ENCODE data around the gene ANAPC7. TPM values are rescaled to one million over a fixed set of nuclear protein-coding genes. Genes with fewer than 3 reads are reported as not detected.
"Not testable (repeated sequence)": the region's sequence is repeated elsewhere in the genome, so short reads cannot be mapped to it uniquely, and the experiment has no call there.

Gene ANAPC7, protein sequence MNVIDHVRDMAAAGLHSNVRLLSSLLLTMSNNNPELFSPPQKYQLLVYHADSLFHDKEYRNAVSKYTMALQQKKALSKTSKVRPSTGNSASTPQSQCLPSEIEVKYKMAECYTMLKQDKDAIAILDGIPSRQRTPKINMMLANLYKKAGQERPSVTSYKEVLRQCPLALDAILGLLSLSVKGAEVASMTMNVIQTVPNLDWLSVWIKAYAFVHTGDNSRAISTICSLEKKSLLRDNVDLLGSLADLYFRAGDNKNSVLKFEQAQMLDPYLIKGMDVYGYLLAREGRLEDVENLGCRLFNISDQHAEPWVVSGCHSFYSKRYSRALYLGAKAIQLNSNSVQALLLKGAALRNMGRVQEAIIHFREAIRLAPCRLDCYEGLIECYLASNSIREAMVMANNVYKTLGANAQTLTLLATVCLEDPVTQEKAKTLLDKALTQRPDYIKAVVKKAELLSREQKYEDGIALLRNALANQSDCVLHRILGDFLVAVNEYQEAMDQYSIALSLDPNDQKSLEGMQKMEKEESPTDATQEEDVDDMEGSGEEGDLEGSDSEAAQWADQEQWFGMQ
- total RNA-seq: 100 to 1,000 TPM in 1 of 2 donors, 10 to 100 TPM in 1; 62.0 to 133 TPM

- Mint-ChIP-seq H3K36me3 (no peaks in the 10 kb centered on the region), H3K27ac (peak within 1 kb of the TSS; percentile 99), H3K9me3 (no peaks in the 10 kb centered on the region), H3K4me3 (peak within 1 kb of the TSS; percentile 99), H3K27me3 (no peaks in the 10 kb centered on the region), H3K4me1 (ENCODE audit: low read depth in 2 of 2) (peaks cover 10 to 18% of the 10 kb centered on the region in 2 donors)
- DNase-seq (ENCODE audit: low spot score) (peak; percentile 88), ATAC-seq (peak; percentile 96 to 97)
These were observed at the start of gene ANAPC7 for GRCh38 chr12:110403146-110403975. Gene ANAPC7 (minus strand): TSS chr12:110403708. CDS start chr12:110403627, 81 bp downstream.

DNA sequence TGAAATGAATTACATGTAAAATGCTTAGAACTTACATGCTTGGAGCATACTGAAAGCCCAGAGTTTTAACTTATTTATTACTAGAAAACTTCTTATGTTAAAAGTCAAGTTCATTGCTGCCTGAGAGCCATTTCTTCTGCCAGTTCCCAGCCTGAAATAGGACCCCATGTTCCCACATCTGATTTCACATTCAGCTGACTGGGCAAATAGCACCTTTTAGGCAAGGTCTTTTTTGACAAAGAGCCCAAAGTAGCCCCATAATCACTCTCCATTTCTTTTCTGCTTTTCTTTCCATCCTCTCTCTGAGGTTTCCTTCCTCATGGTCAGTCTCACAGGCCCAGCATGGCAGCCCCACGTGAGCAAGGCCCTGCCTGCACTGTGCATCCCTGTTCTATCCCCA lies 47.8 kb upstream of the ANAPC7 start:
- DNase-seq (ENCODE audit: low spot score) (no peak), ATAC-seq (no peak)
- Mint-ChIP-seq H3K27ac (peak overlapping the region; percentile 98 to 99), H3K4me3 (peak overlapping the region; percentile 98), H3K4me1 (ENCODE audit: low read depth in 2 of 2) (peaks cover 26 to 30% of the 10 kb centered on the region in 2 donors), H3K27me3 (no peaks in the 10 kb centered on the region), H3K36me3 (peaks cover 18% of the 10 kb centered on the region), H3K9me3 (no peaks in the 10 kb centered on the region)

- peaks cover 23% of the 10 kb centered on the region for H3K36me3 Mint-ChIP-seq
- no peaks in the 10 kb centered on the region for H3K27me3 Mint-ChIP-seq
- ATAC-seq: peak; percentile 99 to 100
- H3K4me3 Mint-ChIP-seq: peak within 1 kb of the TSS; percentile 98
- peaks cover 31 to 36% of the 10 kb centered on the region in 2 donors for H3K4me1 Mint-ChIP-seq (ENCODE audit: low read depth in 2 of 2)
- no peaks in the 10 kb centered on the region for H3K9me3 Mint-ChIP-seq
- H3K27ac Mint-ChIP-seq: peak within 1 kb of the TSS; percentile 98 to 99
- DNase-seq (ENCODE audit: low spot score): peak; percentile 96
These were observed 46.4 kb upstream of the ANAPC7 start, which contains the start of gene ARPC3 for GRCh38 chr12:110449799-110450497. Gene ARPC3 (minus strand): TSS chr12:110450337. CDS start chr12:110450260, 77 bp downstream.

GRCh38 chr12:110444455-110444854 lies 40.9 kb upstream of the ANAPC7 start:
- Mint-ChIP-seq H3K36me3 (peaks cover 18% of the 10 kb centered on the region), H3K9me3 (no peaks in the 10 kb centered on the region), H3K4me1 (ENCODE audit: low read depth in 2 of 2) (peaks cover 27% of the 10 kb centered on the region in 2 donors), H3K27me3 (no peaks in the 10 kb centered on the region), H3K4me3 (no peak overlapping the region), H3K27ac (peak overlapping the region in 1 of 2 donors; percentile 62)
- DNase-seq (ENCODE audit: low spot score) (no peak), ATAC-seq (no peak)

GRCh38 chr12:110436231-110436630 lies 32.7 kb upstream of the ANAPC7 start:
- peaks cover 0 to 3% of the 10 kb centered on the region in 2 donors for H3K4me1 Mint-ChIP-seq (ENCODE audit: low read depth in 2 of 2)
- no peak overlapping the region for H3K4me3 Mint-ChIP-seq
- H3K27ac Mint-ChIP-seq: no peak overlapping the region
- no peak for DNase-seq (ENCODE audit: low spot score)
- H3K27me3 Mint-ChIP-seq: no peaks in the 10 kb centered on the region
- H3K36me3 Mint-ChIP-seq: peaks cover 22% of the 10 kb centered on the region
- H3K9me3 Mint-ChIP-seq: no peaks in the 10 kb centered on the region
- no peak for ATAC-seq

- H3K36me3 Mint-ChIP-seq: peaks cover 22% of the 10 kb centered on the region
- ATAC-seq (peak in 1 of 2 donors; percentile 55), DNase-seq (ENCODE audit: low spot score) (no peak)
- peak overlapping the region; percentile 95 to 99 for H3K27ac Mint-ChIP-seq
- peak overlapping the region; percentile 99 for H3K4me3 Mint-ChIP-seq
- H3K4me1 Mint-ChIP-seq (ENCODE audit: low read depth in 2 of 2): peaks cover 0 to 3% of the 10 kb centered on the region in 2 donors
- H3K27me3 Mint-ChIP-seq: no peaks in the 10 kb centered on the region
- H3K9me3 Mint-ChIP-seq: no peaks in the 10 kb centered on the region
These were observed 28.6 kb upstream of the ANAPC7 start for GRCh38 chr12:110431957-110432587.

GRCh38 chr12:110429676-110430075 lies 26.2 kb upstream of the ANAPC7 start:
- H3K27ac Mint-ChIP-seq; H3K4me1 Mint-ChIP-seq (ENCODE audit: low read depth in 2 of 2); H3K4me3 Mint-ChIP-seq; ATAC-seq; H3K36me3 Mint-ChIP-seq; DNase-seq (ENCODE audit: low spot score); H3K9me3 Mint-ChIP-seq; H3K27me3 Mint-ChIP-seq: not testable (repeated sequence)

DNA sequence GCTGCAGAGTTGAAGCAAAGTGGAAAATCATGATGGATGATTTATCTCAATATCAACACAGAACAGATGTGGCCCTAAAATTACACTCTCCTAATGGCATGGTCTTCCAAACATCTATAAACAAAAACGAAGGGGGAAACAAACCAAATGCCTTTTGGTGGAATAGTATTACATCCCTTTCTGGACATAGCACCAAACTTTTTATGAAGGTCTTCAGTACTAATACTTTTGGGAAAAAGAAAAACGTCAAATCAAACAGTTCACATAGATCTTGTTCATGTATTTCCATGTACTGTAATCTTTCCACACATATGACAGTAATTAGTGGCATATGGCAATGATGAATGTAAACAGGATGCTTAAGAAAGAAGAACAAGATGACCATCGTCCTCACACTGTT lies 22.9 kb upstream of the ANAPC7 start:
- no peak overlapping the region for H3K27ac Mint-ChIP-seq
- peaks cover 0 to under 1% of the 10 kb centered on the region in 2 donors for H3K4me1 Mint-ChIP-seq (ENCODE audit: low read depth in 2 of 2)
- DNase-seq (ENCODE audit: low spot score): no peak
- no peak for ATAC-seq
- no peak overlapping the region for H3K4me3 Mint-ChIP-seq
- no peaks in the 10 kb centered on the region for H3K36me3 Mint-ChIP-seq
- H3K9me3 Mint-ChIP-seq: no peaks in the 10 kb centered on the region
- peaks cover 6% of the 10 kb centered on the region in 2 donors for H3K27me3 Mint-ChIP-seq

- no peaks in the 10 kb centered on the region for H3K36me3 Mint-ChIP-seq
- ATAC-seq: no peak
These were observed 20.7 kb upstream of the ANAPC7 start for GRCh38 chr12:110424237-110424636.

DNA sequence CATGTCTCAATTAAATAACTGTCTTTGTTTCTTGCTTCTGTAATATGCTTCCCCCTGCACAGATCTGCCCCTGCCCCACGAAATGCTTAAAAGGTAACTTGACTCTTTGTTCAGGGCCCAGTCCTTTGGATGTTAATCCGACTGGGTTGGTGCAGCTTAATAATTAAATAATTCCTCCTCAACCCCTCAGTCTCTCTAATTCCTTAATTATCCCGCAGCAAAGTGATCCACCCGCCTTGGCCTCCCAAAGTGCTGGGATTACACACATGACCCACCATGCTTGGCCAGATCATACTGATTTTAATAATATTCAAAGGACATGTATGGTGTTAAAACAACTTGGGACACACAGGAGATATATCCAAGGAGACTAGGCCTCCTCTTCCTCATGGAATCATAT lies 18.2 kb upstream of the ANAPC7 start:
- H3K4me3 Mint-ChIP-seq: no peak overlapping the region
- no peak for ATAC-seq
- no peak for DNase-seq (ENCODE audit: low spot score)
- H3K27me3 Mint-ChIP-seq: peaks cover 6% of the 10 kb centered on the region in 2 donors
- no peaks in the 10 kb centered on the region for H3K36me3 Mint-ChIP-seq
- no peaks in the 10 kb centered on the region for H3K9me3 Mint-ChIP-seq
- no peak overlapping the region for H3K27ac Mint-ChIP-seq
- no peaks in the 10 kb centered on the region for H3K4me1 Mint-ChIP-seq (ENCODE audit: low read depth in 2 of 2)

More at GRCh38 chr12:110424237-110424636, 20.7 kb upstream of the ANAPC7 start:
- no peak overlapping the region for H3K4me3 Mint-ChIP-seq
- peaks cover 6% of the 10 kb centered on the region in 2 donors for H3K27me3 Mint-ChIP-seq
- no peak overlapping the region for H3K27ac Mint-ChIP-seq
- no peaks in the 10 kb centered on the region for H3K4me1 Mint-ChIP-seq (ENCODE audit: low read depth in 2 of 2)
- DNase-seq (ENCODE audit: low spot score): no peak
- H3K9me3 Mint-ChIP-seq: no peaks in the 10 kb centered on the region

DNA sequence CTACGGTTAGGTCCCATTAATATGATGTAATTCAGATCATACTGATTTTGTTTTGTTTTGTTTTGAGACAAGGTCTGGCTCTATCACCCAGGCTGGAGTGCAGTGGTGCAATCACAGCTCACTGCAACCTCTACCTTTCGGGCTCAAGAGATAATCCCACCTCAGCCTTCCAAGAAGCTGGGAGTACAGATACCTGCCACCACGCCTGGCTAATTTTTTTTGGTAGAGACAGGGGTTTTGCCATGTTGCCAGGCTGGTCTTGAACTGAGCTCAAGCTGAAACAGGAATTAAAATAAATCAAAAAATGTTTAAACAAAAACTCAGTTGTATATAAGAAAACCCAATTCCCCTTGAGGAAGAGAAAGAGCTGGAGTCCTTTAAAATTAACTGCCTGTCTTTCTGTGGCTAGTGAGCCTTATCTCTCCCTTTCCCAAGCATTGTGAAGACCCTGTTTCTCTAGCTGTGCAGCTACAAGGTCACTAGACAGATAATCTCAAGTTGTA lies 17.7 kb upstream of the ANAPC7 start:
- no peaks in the 10 kb centered on the region for H3K9me3 Mint-ChIP-seq
- ATAC-seq (no peak), DNase-seq (ENCODE audit: low spot score) (no peak)
- H3K4me1 Mint-ChIP-seq (ENCODE audit: low read depth in 2 of 2): no peaks in the 10 kb centered on the region
- H3K27ac Mint-ChIP-seq: no peak overlapping the region
- no peak overlapping the region for H3K4me3 Mint-ChIP-seq
- no peaks in the 10 kb centered on the region for H3K36me3 Mint-ChIP-seq
- peaks cover 6% of the 10 kb centered on the region in 2 donors for H3K27me3 Mint-ChIP-seq

- H3K4me3 Mint-ChIP-seq; H3K9me3 Mint-ChIP-seq; H3K4me1 Mint-ChIP-seq (ENCODE audit: low read depth in 2 of 2): not testable (repeated sequence)
These were observed 17.1 kb upstream of the ANAPC7 start for GRCh38 chr12:110420644-110421043.

More at GRCh38 chr12:110420644-110421043, 17.1 kb upstream of the ANAPC7 start:
- ATAC-seq; H3K36me3 Mint-ChIP-seq; DNase-seq (ENCODE audit: low spot score); H3K27ac Mint-ChIP-seq; H3K27me3 Mint-ChIP-seq: not testable (repeated sequence)
